D341Med (cell line): Measurements from ENCODE around the gene RIT2.

Experiments
- DNase-seq: peaks from one replicate; pipeline ENCODE4 v3.0.0; 2012; ENCODE audit warnings: low spot score

Gene RIT2

GRCh38 chr18:43081396-43081795, 34.1 kb downstream of the RIT2 start:
- DNase-seq = no peak

GRCh38 chr18:43080671-43081070, 34.8 kb downstream of the RIT2 start:
- no peak for DNase-seq

- no peak for DNase-seq
Observed at GRCh38 chr18:43079422-43079821, 36.1 kb downstream of the RIT2 start.

GRCh38 chr18:43078478-43079092, 36.9 kb downstream of the RIT2 start:
- DNase-seq = peak; percentile 66

GRCh38 chr18:43077510-43078308, 37.8 kb downstream of the RIT2 start:
- no peak for DNase-seq

GRCh38 chr18:43073771-43074170, 41.7 kb downstream of the RIT2 start:
- DNase-seq = no peak

- no peak for DNase-seq
Observed at GRCh38 chr18:43068781-43069180, 46.7 kb downstream of the RIT2 start.

GRCh38 chr18:43067570-43067969, 47.9 kb downstream of the RIT2 start:
- no peak for DNase-seq

GRCh38 chr18:43061816-43062215, 53.7 kb downstream of the RIT2 start:
- DNase-seq = no peak

- no peak for DNase-seq
Observed at GRCh38 chr18:43061318-43061717, 54.2 kb downstream of the RIT2 start.

GRCh38 chr18:43060020-43060419, 55.5 kb downstream of the RIT2 start:
- DNase-seq = no peak

- DNase-seq = no peak
Observed at GRCh38 chr18:43054815-43055519, 60.5 kb downstream of the RIT2 start.

GRCh38 chr18:43049021-43049420, 66.5 kb downstream of the RIT2 start:
- DNase-seq = no peak

- DNase-seq = no peak
Observed at GRCh38 chr18:43046322-43046721, 69.2 kb downstream of the RIT2 start.

- no peak for DNase-seq
Observed at GRCh38 chr18:43043626-43044025, 71.9 kb downstream of the RIT2 start.

GRCh38 chr18:43040281-43040680, 75.2 kb downstream of the RIT2 start:
- no peak for DNase-seq

- no peak for DNase-seq
Observed at GRCh38 chr18:43034683-43035500, 80.6 kb downstream of the RIT2 start.

GRCh38 chr18:43031169-43031568, 84.3 kb downstream of the RIT2 start:
- no peak for DNase-seq

- no peak for DNase-seq
Observed at GRCh38 chr18:43029414-43029813, 86.1 kb downstream of the RIT2 start.

- no peak for DNase-seq
Observed at GRCh38 chr18:43022874-43023273, 92.6 kb downstream of the RIT2 start.

- DNase-seq = no peak
Observed at GRCh38 chr18:43017622-43018021, 97.9 kb downstream of the RIT2 start.

- DNase-seq = no peak
Observed at GRCh38 chr18:43013486-43013885, 102.0 kb downstream of the RIT2 start.
